Muscle layer of duodenum (tissue), 2 donors: ENCODE measurements around the gene VWA8.
"Not testable (repeated sequence)": the region's sequence is repeated elsewhere in the genome, so short reads cannot be mapped to it uniquely, and the experiment has no call there.

ENCODE experiments used
- H3K27ac ChIP-seq: one replicate; pipeline ENCODE4 v1.7.0; 2013; ENCODE audit warnings: mild to moderate bottlenecking, low read length
- H3K27me3 ChIP-seq: one replicate; pipeline ENCODE4 v1.7.0; 2013; ENCODE audit warnings: low read depth, mild to moderate bottlenecking, control low read depth, low read length
- H3K36me3 ChIP-seq, 2 donors: one replicate each; pipeline ENCODE4 v1.7.0; 2013; ENCODE audit warnings: low read length in 2 of 2, control low read depth in 1 of 2, mild to moderate bottlenecking in 1 of 2; ENCODE audit not compliant: insufficient read depth in 2 of 2, control insufficient read depth in 1 of 2
- H3K4me1 ChIP-seq, 2 donors: one replicate each; pipeline ENCODE4 v1.7.0; 2013; ENCODE audit warnings: low read length in 2 of 2, mild to moderate bottlenecking in 2 of 2, control low read depth in 1 of 2, moderate library complexity in 1 of 2; ENCODE audit not compliant: insufficient read depth in 2 of 2, control insufficient read depth in 1 of 2
- H3K4me3 ChIP-seq, 2 donors: one replicate each; pipeline ENCODE4 v1.7.0; 2013; ENCODE audit warnings: low read length in 2 of 2, low read depth in 1 of 2, mild to moderate bottlenecking in 1 of 2
- H3K9me3 ChIP-seq, 2 donors: one replicate each; pipeline ENCODE4 v1.7.0; 2013; ENCODE audit warnings: low read length in 2 of 2, control low read depth in 1 of 2, mild to moderate bottlenecking in 1 of 2; ENCODE audit not compliant: control insufficient read depth in 1 of 2
- donor health status: healthy.

Gene VWA8

GRCh38 chr13:41962994-41963393, 2.1 kb upstream of the VWA8 start:
- H3K36me3 ChIP-seq: no peaks in the 10 kb centered on the region
- no peak overlapping the region for H3K27ac ChIP-seq
- H3K9me3 ChIP-seq: no peaks in the 10 kb centered on the region
- no peak overlapping the region for H3K4me3 ChIP-seq
- H3K4me1 ChIP-seq: peaks cover 0 to 8% of the 10 kb centered on the region in 2 donors
- no peaks in the 10 kb centered on the region for H3K27me3 ChIP-seq

GRCh38 chr13:41961466-41961760, 504 bp upstream of the VWA8 start:
- no peaks in the 10 kb centered on the region for H3K9me3 ChIP-seq
- H3K4me1 ChIP-seq: peaks cover 0 to 8% of the 10 kb centered on the region in 2 donors
- H3K27me3 ChIP-seq: no peaks in the 10 kb centered on the region
- H3K36me3 ChIP-seq: no peaks in the 10 kb centered on the region
- peak overlapping the region; percentile 74 for H3K27ac ChIP-seq
- peak overlapping the region; percentile 71 to 95 for H3K4me3 ChIP-seq

GRCh38 chr13:41960211-41960636, 685 bp downstream of the VWA8 start:
- Histone ChIP-seq H3K36me3 (no peaks in the 10 kb centered on the region), H3K27me3 (no peaks in the 10 kb centered on the region), H3K9me3 (no peaks in the 10 kb centered on the region), H3K4me3 (peak overlapping the region; percentile 86 to 95), H3K4me1 (peaks cover 0 to 8% of the 10 kb centered on the region in 2 donors), H3K27ac (peak overlapping the region; percentile 67)

- H3K36me3 ChIP-seq: no peaks in the 10 kb centered on the region
- H3K27ac ChIP-seq: no peak overlapping the region
- H3K9me3 ChIP-seq: no peaks in the 10 kb centered on the region
- H3K27me3 ChIP-seq: no peaks in the 10 kb centered on the region
- H3K4me3 ChIP-seq: no peak overlapping the region
- H3K4me1 ChIP-seq: peaks cover 0 to 2% of the 10 kb centered on the region in 2 donors
Measured at GRCh38 chr13:41956272-41956671, 4.6 kb downstream of the VWA8 start.

- Histone ChIP-seq H3K9me3 (no peaks in the 10 kb centered on the region), H3K27me3 (no peaks in the 10 kb centered on the region), H3K36me3 (no peaks in the 10 kb centered on the region), H3K4me1 (peaks cover 0 to 2% of the 10 kb centered on the region in 2 donors), H3K27ac (no peak overlapping the region), H3K4me3 (no peak overlapping the region)
Measured at GRCh38 chr13:41955605-41956004, 5.3 kb downstream of the VWA8 start.

GRCh38 chr13:41954226-41954625, 6.7 kb downstream of the VWA8 start:
- Histone ChIP-seq H3K27ac (no peak overlapping the region), H3K36me3 (no peaks in the 10 kb centered on the region), H3K4me3 (no peak overlapping the region), H3K27me3 (no peaks in the 10 kb centered on the region), H3K4me1 (peaks cover 0 to 2% of the 10 kb centered on the region in 2 donors), H3K9me3 (no peaks in the 10 kb centered on the region)

- Histone ChIP-seq H3K36me3 (no peaks in the 10 kb centered on the region), H3K9me3 (no peaks in the 10 kb centered on the region), H3K27ac (no peak overlapping the region), H3K27me3 (no peaks in the 10 kb centered on the region), H3K4me3 (no peak overlapping the region), H3K4me1 (no peaks in the 10 kb centered on the region)
Measured at GRCh38 chr13:41952749-41953148, 8.2 kb downstream of the VWA8 start.

- H3K27me3 ChIP-seq, H3K4me3 ChIP-seq, H3K9me3 ChIP-seq, H3K27ac ChIP-seq, H3K4me1 ChIP-seq: not testable (repeated sequence)
- peaks cover 0 to 17% of the 10 kb centered on the region in 2 donors for H3K36me3 ChIP-seq
Measured at GRCh38 chr13:41949104-41949503, 11.8 kb downstream of the VWA8 start.

GRCh38 chr13:41945926-41946325, 15.0 kb downstream of the VWA8 start:
- Histone ChIP-seq H3K27me3 (no peaks in the 10 kb centered on the region), H3K4me1 (no peaks in the 10 kb centered on the region), H3K27ac (no peak overlapping the region), H3K36me3 (peaks cover 3 to 17% of the 10 kb centered on the region in 2 donors), H3K9me3 (peaks cover 4 to 9% of the 10 kb centered on the region in 2 donors), H3K4me3 (no peak overlapping the region)

GRCh38 chr13:41944635-41945397, 16.1 kb downstream of the VWA8 start:
- no peaks in the 10 kb centered on the region for H3K27me3 ChIP-seq
- no peaks in the 10 kb centered on the region for H3K4me1 ChIP-seq
- peaks cover 3 to 17% of the 10 kb centered on the region in 2 donors for H3K36me3 ChIP-seq
- no peak overlapping the region for H3K4me3 ChIP-seq
- H3K9me3 ChIP-seq: peaks cover 4 to 9% of the 10 kb centered on the region in 2 donors
- no peak overlapping the region for H3K27ac ChIP-seq

- Histone ChIP-seq H3K27me3 (no peaks in the 10 kb centered on the region), H3K27ac (no peak overlapping the region), H3K36me3 (peaks cover 3 to 17% of the 10 kb centered on the region in 2 donors), H3K9me3 (peaks cover 4 to 9% of the 10 kb centered on the region in 2 donors), H3K4me1 (no peaks in the 10 kb centered on the region), H3K4me3 (no peak overlapping the region)
Measured at GRCh38 chr13:41944229-41944628, 16.7 kb downstream of the VWA8 start.
